SU-DHL-6 (cell line): ENCODE results near the gene LRRC18.

Experiments used
- EZH2phosphoT487 ChIP-seq: fragments of 200-600 bp; sonication (generic), shearing (Covaris generic); conservative IDR thresholded peaks from 2 replicates; pipeline ENCODE4 v1.6.1; 2018; ENCODE audit warnings: mild to moderate bottlenecking, antibody characterized with exemption, low read length, moderate library complexity, mixed read lengths
- TF ChIP-seq, protein P1 (sequence below): fragments of 200-600 bp; sonication (generic); IDR thresholded peaks from one replicate; pipeline ENCODE4 v1.5.1; 2017; ENCODE audit warnings: antibody characterized with exemption, mild to moderate bottlenecking, low read length, moderate library complexity; ENCODE audit not compliant: insufficient read depth, poor library complexity, severe bottlenecking

DNA sequence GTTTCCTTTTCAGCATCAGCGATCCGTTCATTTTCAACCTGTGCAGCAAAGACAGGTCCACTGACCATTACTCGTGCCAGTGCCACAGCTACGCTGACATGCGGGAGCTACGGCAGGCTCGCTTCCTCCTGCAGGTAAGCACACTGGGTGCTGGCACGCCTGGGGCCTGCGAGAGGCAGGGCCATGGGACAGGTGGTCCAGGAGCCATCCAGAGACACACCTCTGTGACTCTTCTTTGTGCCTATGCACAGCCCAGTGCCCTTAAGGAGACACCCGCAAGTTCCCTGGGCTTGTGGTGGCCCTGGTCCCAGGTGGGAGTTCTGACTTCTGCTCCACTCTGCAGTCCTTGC lies 42.2 kb downstream of the LRRC18 start:
- TF ChIP-seq, protein P1, sequence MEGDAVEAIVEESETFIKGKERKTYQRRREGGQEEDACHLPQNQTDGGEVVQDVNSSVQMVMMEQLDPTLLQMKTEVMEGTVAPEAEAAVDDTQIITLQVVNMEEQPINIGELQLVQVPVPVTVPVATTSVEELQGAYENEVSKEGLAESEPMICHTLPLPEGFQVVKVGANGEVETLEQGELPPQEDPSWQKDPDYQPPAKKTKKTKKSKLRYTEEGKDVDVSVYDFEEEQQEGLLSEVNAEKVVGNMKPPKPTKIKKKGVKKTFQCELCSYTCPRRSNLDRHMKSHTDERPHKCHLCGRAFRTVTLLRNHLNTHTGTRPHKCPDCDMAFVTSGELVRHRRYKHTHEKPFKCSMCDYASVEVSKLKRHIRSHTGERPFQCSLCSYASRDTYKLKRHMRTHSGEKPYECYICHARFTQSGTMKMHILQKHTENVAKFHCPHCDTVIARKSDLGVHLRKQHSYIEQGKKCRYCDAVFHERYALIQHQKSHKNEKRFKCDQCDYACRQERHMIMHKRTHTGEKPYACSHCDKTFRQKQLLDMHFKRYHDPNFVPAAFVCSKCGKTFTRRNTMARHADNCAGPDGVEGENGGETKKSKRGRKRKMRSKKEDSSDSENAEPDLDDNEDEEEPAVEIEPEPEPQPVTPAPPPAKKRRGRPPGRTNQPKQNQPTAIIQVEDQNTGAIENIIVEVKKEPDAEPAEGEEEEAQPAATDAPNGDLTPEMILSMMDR, result no peak
- no peak for TF ChIP-seq EZH2phosphoT487
